H4 (cell line): Measurements from ENCODE around the gene CC2D1B. TPM values are rescaled to one million over a fixed set of nuclear protein-coding genes. Genes with fewer than 3 reads are reported as not detected.
"Not testable (repeated sequence)": the region's sequence is repeated elsewhere in the genome, so short reads cannot be mapped to it uniquely, and the experiment has no call there.

Experiments used
- DNase-seq: peaks from one replicate; pipeline ENCODE4 v3.0.0-alpha.2; 2015; ENCODE audit warnings: low spot score
- total RNA-seq: library from RNA; depleted of rRNA; stranded (reverse); fragments of >200 nt; shearing (Covaris generic); gene quantifications from 2 replicates; pipeline ENCODE4 v1.2.3, GENCODE V29; 2014; rRNA removed

Gene CC2D1B
- 19.9 and 23.0 TPM in 2 replicates for total RNA-seq

GRCh38 chr1:52365746-52366516 lies at the start of gene CC2D1B:
CC2D1B (minus strand) TSS chr1:52366205; CDS start chr1:52364620, 1,585 bp downstream.
- DNase-seq, result peak; percentile 99

GRCh38 chr1:52414942-52415341 lies 48.9 kb upstream of the CC2D1B start:
- no peak for DNase-seq

GRCh38 chr1:52413410-52413989 lies 47.5 kb upstream of the CC2D1B start:
- no peak for DNase-seq

- DNase-seq, result no peak
Observed at GRCh38 chr1:52404975-52405338, 39.0 kb upstream of the CC2D1B start.

GRCh38 chr1:52404116-52404974 lies 38.3 kb upstream of the CC2D1B start, which contains the start of the genes ORC1 and PRPF38A:
ORC1 (minus strand) TSS chr1:52404423; CDS start chr1:52402223, 2,200 bp downstream.
PRPF38A (plus strand) TSS chr1:52404602; CDS start chr1:52404750, 148 bp downstream.
- DNase-seq, result peak; percentile 99

- DNase-seq, result peak; percentile 77
Observed at GRCh38 chr1:52403566-52404115, 37.6 kb upstream of the CC2D1B start.

- DNase-seq, result no peak
Observed at GRCh38 chr1:52402860-52403240, 36.8 kb upstream of the CC2D1B start.

- DNase-seq, result no peak
Observed at GRCh38 chr1:52400131-52400530, 34.1 kb upstream of the CC2D1B start.

GRCh38 chr1:52399629-52400028 lies 33.6 kb upstream of the CC2D1B start:
- DNase-seq, result no peak

GRCh38 chr1:52393174-52393573 lies 27.2 kb upstream of the CC2D1B start:
- DNase-seq, result no peak

GRCh38 chr1:52386458-52386857 lies 20.5 kb upstream of the CC2D1B start:
- DNase-seq, result no peak

- DNase-seq, result no peak
Observed at GRCh38 chr1:52385376-52385775, 19.4 kb upstream of the CC2D1B start.

- DNase-seq, result not testable (repeated sequence)
Observed at GRCh38 chr1:52369851-52370250, 3.8 kb upstream of the CC2D1B start.

- DNase-seq, result no peak
Observed at GRCh38 chr1:52368383-52369172, 2.6 kb upstream of the CC2D1B start.

GRCh38 chr1:52367272-52367671 lies 1.3 kb upstream of the CC2D1B start:
- no peak for DNase-seq

- DNase-seq, result no peak
Observed at GRCh38 chr1:52366517-52366827, 467 bp upstream of the CC2D1B start.

- peak; percentile 80 for DNase-seq
Observed at GRCh38 chr1:52365071-52365745, 797 bp downstream of the CC2D1B start.

- no peak for DNase-seq
Observed at GRCh38 chr1:52364235-52364839, 1.7 kb downstream of the CC2D1B start.

- no peak for DNase-seq
Observed at GRCh38 chr1:52360595-52360968, 5.4 kb downstream of the CC2D1B start.
